ENCODE results near the gene LY9. TPM values are rescaled to one million over a fixed set of nuclear protein-coding genes. Genes with fewer than 3 reads are reported as not detected.
"Not testable (repeated sequence)": the region's sequence is repeated elsewhere in the genome, so short reads cannot be mapped to it uniquely, and the experiment has no call there.

LY9 gene
- total RNA-seq, 1 donor from 2014 or later: not detected

DNA sequence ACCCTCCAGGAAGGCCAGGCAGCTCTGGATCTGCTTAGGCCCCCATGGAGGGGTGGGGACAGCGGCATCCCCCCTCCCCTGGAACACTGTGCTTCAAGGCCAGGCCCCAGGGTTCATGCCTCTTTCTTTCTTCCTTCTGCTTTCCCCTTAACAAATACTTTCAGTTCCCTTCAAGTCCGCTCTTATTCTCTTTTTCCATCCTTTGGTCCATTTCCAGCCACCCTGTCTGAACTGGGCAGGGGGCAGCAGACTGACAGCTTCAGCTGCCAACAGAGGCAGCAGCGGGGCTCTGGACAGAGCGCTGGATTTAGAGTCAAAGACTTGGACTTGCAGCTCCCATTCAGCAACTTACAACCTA, 67.8 kb downstream of the LY9 start:
- Mint-ChIP-seq H3K4me1 (ENCODE audit: low read depth) (peaks cover 22% of the 10 kb centered on the region), H3K36me3 (ENCODE audit: insufficient read depth) (no peaks in the 10 kb centered on the region), H3K27ac (no peak overlapping the region), H3K9me3 (ENCODE audit: low read depth) (no peaks in the 10 kb centered on the region), H3K4me3 (ENCODE audit: low read depth) (no peak overlapping the region), H3K27me3 (peaks cover 12% of the 10 kb centered on the region)
- no peak for DNase-seq (ENCODE audit: low spot score, unreplicated experiment)
- TF ChIP-seq, protein P1, sequence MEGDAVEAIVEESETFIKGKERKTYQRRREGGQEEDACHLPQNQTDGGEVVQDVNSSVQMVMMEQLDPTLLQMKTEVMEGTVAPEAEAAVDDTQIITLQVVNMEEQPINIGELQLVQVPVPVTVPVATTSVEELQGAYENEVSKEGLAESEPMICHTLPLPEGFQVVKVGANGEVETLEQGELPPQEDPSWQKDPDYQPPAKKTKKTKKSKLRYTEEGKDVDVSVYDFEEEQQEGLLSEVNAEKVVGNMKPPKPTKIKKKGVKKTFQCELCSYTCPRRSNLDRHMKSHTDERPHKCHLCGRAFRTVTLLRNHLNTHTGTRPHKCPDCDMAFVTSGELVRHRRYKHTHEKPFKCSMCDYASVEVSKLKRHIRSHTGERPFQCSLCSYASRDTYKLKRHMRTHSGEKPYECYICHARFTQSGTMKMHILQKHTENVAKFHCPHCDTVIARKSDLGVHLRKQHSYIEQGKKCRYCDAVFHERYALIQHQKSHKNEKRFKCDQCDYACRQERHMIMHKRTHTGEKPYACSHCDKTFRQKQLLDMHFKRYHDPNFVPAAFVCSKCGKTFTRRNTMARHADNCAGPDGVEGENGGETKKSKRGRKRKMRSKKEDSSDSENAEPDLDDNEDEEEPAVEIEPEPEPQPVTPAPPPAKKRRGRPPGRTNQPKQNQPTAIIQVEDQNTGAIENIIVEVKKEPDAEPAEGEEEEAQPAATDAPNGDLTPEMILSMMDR (IDR thresholded peaks at IDR 0.05; ENCODE audit: unreplicated experiment): no peak

- Mint-ChIP-seq H3K9me3 (ENCODE audit: low read depth) (no peaks in the 10 kb centered on the region), H3K27ac (no peak overlapping the region)
Measured at GRCh38 chr1:160864173-160864572, 68.2 kb downstream of the LY9 start.

DNA sequence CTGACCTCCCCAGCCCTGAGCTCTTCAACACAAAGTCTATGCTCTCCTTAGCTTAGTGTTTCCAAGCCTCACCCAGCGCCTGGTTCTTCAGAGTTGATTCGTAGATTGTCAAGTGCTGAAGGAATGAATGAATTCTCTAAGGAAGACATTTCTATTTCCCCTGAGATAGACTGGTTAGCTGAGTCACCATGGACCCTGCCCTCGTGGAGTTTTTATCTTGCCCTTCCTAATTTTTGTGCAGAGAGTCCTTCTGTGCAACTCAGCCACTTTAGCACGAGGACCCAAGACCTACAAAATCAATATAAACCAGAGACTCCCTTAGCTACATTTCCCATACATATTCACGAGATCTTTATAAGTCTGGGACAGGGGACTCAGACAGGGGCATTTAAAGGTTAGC, 69.4 kb downstream of the LY9 start:
- Mint-ChIP-seq H3K27me3 (peaks cover 12% of the 10 kb centered on the region), H3K4me3 (ENCODE audit: low read depth) (no peak overlapping the region), H3K36me3 (ENCODE audit: insufficient read depth) (no peaks in the 10 kb centered on the region), H3K27ac (no peak overlapping the region), H3K9me3 (ENCODE audit: low read depth) (no peaks in the 10 kb centered on the region), H3K4me1 (ENCODE audit: low read depth) (peaks cover 22% of the 10 kb centered on the region)
- TF ChIP-seq, protein P1 (IDR thresholded peaks at IDR 0.05; ENCODE audit: unreplicated experiment): no peak
- no peak for DNase-seq (ENCODE audit: low spot score, unreplicated experiment)

More at GRCh38 chr1:160864173-160864572, 68.2 kb downstream of the LY9 start:
- TF ChIP-seq, protein P1 (IDR thresholded peaks at IDR 0.05; ENCODE audit: unreplicated experiment): no peak
- no peak for DNase-seq (ENCODE audit: low spot score, unreplicated experiment)
- peaks cover 22% of the 10 kb centered on the region for H3K4me1 Mint-ChIP-seq (ENCODE audit: low read depth)
- no peak overlapping the region for H3K4me3 Mint-ChIP-seq (ENCODE audit: low read depth)
- H3K27me3 Mint-ChIP-seq: peaks cover 12% of the 10 kb centered on the region
- no peaks in the 10 kb centered on the region for H3K36me3 Mint-ChIP-seq (ENCODE audit: insufficient read depth)

GRCh38 chr1:160866001-160866694, 70.2 kb downstream of the LY9 start:
- TF ChIP-seq, protein P1 (IDR thresholded peaks at IDR 0.05; ENCODE audit: unreplicated experiment): no peak
- peaks cover 22% of the 10 kb centered on the region for H3K4me1 Mint-ChIP-seq (ENCODE audit: low read depth)
- no peak overlapping the region for H3K27ac Mint-ChIP-seq
- no peaks in the 10 kb centered on the region for H3K9me3 Mint-ChIP-seq (ENCODE audit: low read depth)
- DNase-seq (ENCODE audit: low spot score, unreplicated experiment): no peak
- no peak overlapping the region for H3K4me3 Mint-ChIP-seq (ENCODE audit: low read depth)
- H3K27me3 Mint-ChIP-seq: peaks cover 12% of the 10 kb centered on the region
- no peaks in the 10 kb centered on the region for H3K36me3 Mint-ChIP-seq (ENCODE audit: insufficient read depth)

GRCh38 chr1:160866695-160867260, 70.8 kb downstream of the LY9 start:
- Mint-ChIP-seq H3K27ac (no peak overlapping the region), H3K27me3 (peaks cover 12% of the 10 kb centered on the region), H3K4me1 (ENCODE audit: low read depth) (peaks cover 22% of the 10 kb centered on the region), H3K36me3 (ENCODE audit: insufficient read depth) (no peaks in the 10 kb centered on the region), H3K9me3 (ENCODE audit: low read depth) (no peaks in the 10 kb centered on the region), H3K4me3 (ENCODE audit: low read depth) (no peak overlapping the region)
- TF ChIP-seq, protein P1 (IDR thresholded peaks at IDR 0.05; ENCODE audit: unreplicated experiment): no peak
- no peak for DNase-seq (ENCODE audit: low spot score, unreplicated experiment)

DNA sequence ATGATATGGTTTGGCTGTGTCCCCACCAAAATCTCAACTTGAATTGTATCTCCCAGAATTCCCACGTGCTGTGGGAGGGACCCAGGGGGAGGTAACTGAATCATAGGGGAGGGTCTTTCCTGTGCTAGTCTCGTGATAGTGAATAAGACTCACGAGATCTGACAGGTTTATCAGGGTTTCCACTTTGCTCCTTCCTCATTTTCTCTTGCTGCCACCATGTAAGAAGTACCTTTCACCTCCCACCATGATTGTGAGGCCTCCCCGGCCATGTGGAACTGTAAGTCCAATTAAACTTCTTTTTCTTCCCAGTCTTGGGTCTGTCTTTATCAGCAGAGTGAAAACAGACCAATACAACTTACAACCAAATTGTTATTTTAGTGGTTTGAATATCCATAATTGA, 71.7 kb downstream of the LY9 start:
- not testable (repeated sequence) for H3K4me3 Mint-ChIP-seq (ENCODE audit: low read depth); H3K27me3 Mint-ChIP-seq; H3K27ac Mint-ChIP-seq; H3K36me3 Mint-ChIP-seq (ENCODE audit: insufficient read depth); DNase-seq (ENCODE audit: low spot score, unreplicated experiment); H3K9me3 Mint-ChIP-seq (ENCODE audit: low read depth)
- peaks cover 22% of the 10 kb centered on the region for H3K4me1 Mint-ChIP-seq (ENCODE audit: low read depth)
